ENCODE measurements around the gene MRPL16. TPM values are rescaled to one million over a fixed set of nuclear protein-coding genes. Genes with fewer than 3 reads are reported as not detected.
"Not testable (repeated sequence)": the region's sequence is repeated elsewhere in the genome, so short reads cannot be mapped to it uniquely, and the experiment has no call there.

Gene MRPL16
- total and polyA plus RNA-seq, 2 experiments from 2014 or later: 43.6 to 67.4 TPM

DNA sequence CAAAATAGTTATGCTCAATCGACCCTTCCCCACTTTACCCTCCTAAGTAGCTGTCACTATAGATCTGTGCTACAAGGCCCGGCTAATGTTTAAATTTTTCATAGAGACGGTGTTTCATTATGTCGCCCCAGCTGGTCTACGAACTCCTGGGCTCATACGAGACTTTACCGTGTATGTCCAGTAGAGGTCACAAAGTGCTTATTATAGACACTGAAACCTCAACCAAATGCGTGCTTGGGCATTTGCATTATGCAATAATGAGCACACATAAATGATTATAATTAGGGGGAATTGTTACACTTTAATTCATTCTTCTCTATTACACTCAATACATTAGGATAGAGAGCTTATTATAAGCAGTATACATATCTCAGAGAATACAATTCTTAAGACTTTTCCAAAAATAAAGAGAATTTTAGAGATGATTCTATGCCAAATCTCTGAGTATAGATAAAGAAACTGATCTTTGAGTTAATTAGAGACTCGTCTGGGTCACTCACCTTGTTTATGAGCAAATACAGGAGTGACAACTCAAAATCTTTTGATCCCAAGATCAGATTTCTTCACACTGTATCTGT lies 12.5 kb upstream of the MRPL16 start:
- H3K4me3 ChIP-seq: no peak overlapping the region
- no peaks in the 10 kb centered on the region for H3K27me3 ChIP-seq (replicated peaks; ENCODE audit: insufficient read depth)
- peak; percentile 87 for DNase-seq
- no peaks in the 10 kb centered on the region for H3K79me2 ChIP-seq (ENCODE audit: insufficient read depth)
- 20 to 21% methylated on average over 9 of the region's 9 CpGs for WGBS, 2 experiments (ENCODE audit: low coverage in 1 of 2, low lambda C conversion rate in 2 of 2, missing lambda C conversion rate in 2 of 2)
- no peaks in the 10 kb centered on the region for H3K9me2 ChIP-seq (ENCODE audit: insufficient read depth)
- no peaks in the 10 kb centered on the region for H3K4me1 ChIP-seq (ENCODE audit: insufficient read depth)
- H3K9me3 ChIP-seq (ENCODE audit: low read depth): no peaks in the 10 kb centered on the region
- H3K36me3 ChIP-seq (ENCODE audit: low read depth): no peaks in the 10 kb centered on the region
- H2AFZ ChIP-seq: peak overlapping the region; percentile 68
- in situ Hi-C loops (cut with MboI): loop anchor here (5.0 kb wide), 1 partner anchor 94 kb away; no protein-coding TSS in a partner anchor
- H4K20me1 ChIP-seq (ENCODE audit: insufficient read depth): no peaks in the 10 kb centered on the region
- no peak for TF ChIP-seq EZH2phosphoT487 (IDR thresholded peaks at IDR 0.05; ENCODE audit: insufficient read depth, low read depth)
- H3K9ac ChIP-seq: no peak overlapping the region
- H3K4me2 ChIP-seq (ENCODE audit: unreplicated experiment): no peak overlapping the region
- H3K27ac ChIP-seq: no peak overlapping the region
- H3F3A ChIP-seq (ENCODE audit: insufficient read depth): no peaks in the 10 kb centered on the region

- no peaks in the 10 kb centered on the region for H3K27me3 ChIP-seq (replicated peaks; ENCODE audit: insufficient read depth)
- TF ChIP-seq EZH2 (IDR thresholded peaks at IDR 0.05; ENCODE audit: insufficient read depth, poor library complexity, severe bottlenecking): no peak
- no peak for TF ChIP-seq EZH2phosphoT487 (IDR thresholded peaks at IDR 0.05; ENCODE audit: insufficient read depth, low read depth)
- no peaks in the 10 kb centered on the region for H3F3A ChIP-seq (ENCODE audit: insufficient read depth)
- no peak for DNase-seq
- H3K4me3 ChIP-seq: no peak overlapping the region
- in situ Hi-C loops (cut with MboI): no loop called here
- H3K9ac ChIP-seq: no peak overlapping the region
- H4K20me1 ChIP-seq (ENCODE audit: insufficient read depth): no peaks in the 10 kb centered on the region
- no peaks in the 10 kb centered on the region for H3K9me3 ChIP-seq (ENCODE audit: low read depth)
- no peaks in the 10 kb centered on the region for H3K4me1 ChIP-seq (ENCODE audit: insufficient read depth)
- H3K79me2 ChIP-seq (ENCODE audit: insufficient read depth): no peaks in the 10 kb centered on the region
- no peaks in the 10 kb centered on the region for H3K9me2 ChIP-seq (ENCODE audit: insufficient read depth)
- H3K27ac ChIP-seq: no peak overlapping the region
- 62 to 71% methylated on average over 4 of the region's 4 CpGs for WGBS, 2 experiments (ENCODE audit: low coverage in 1 of 2, low lambda C conversion rate in 2 of 2, missing lambda C conversion rate in 2 of 2)
- no peak overlapping the region for H2AFZ ChIP-seq
- H3K36me3 ChIP-seq (ENCODE audit: low read depth): no peaks in the 10 kb centered on the region
- H3K4me2 ChIP-seq (ENCODE audit: unreplicated experiment): no peak overlapping the region
Measured at GRCh38 chr11:59818572-59818971, 8.0 kb upstream of the MRPL16 start.

DNA sequence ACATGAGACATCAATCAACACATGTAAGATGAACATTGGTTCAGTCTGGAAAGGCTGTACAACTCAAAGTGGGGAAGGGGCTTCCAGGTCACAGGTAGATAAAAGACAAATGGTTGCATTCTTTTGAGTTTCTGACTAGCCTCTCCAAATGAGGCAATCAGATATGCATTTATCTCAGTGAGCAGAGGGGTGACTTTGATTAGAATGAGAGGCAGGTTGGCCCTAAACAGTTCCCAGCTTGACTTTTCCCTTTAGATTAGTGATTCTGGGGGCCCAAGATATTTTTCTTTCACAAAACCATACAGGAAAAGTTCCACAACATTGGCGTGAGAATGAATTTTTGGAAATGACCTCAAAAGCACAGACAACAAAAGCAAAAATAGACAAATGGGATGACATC lies 5.9 kb upstream of the MRPL16 start:
- H3K4me1 ChIP-seq (ENCODE audit: insufficient read depth); in situ Hi-C loops (cut with MboI); H3F3A ChIP-seq (ENCODE audit: insufficient read depth); H3K27me3 ChIP-seq (replicated peaks; ENCODE audit: insufficient read depth); H3K9ac ChIP-seq; H3K36me3 ChIP-seq (ENCODE audit: low read depth); DNase-seq; H3K79me2 ChIP-seq (ENCODE audit: insufficient read depth); H2AFZ ChIP-seq; H3K4me2 ChIP-seq (ENCODE audit: unreplicated experiment); H3K27ac ChIP-seq; H3K9me3 ChIP-seq (ENCODE audit: low read depth); H3K9me2 ChIP-seq (ENCODE audit: insufficient read depth); H4K20me1 ChIP-seq (ENCODE audit: insufficient read depth); H3K4me3 ChIP-seq: not testable (repeated sequence)
- WGBS, 2 experiments (ENCODE audit: low coverage in 1 of 2, low lambda C conversion rate in 2 of 2, missing lambda C conversion rate in 2 of 2): 39 to 50% methylated on average over 1 of the region's 1 CpG

GRCh38 chr11:59815754-59816153 lies 5.2 kb upstream of the MRPL16 start:
- no peak overlapping the region for H3K4me3 ChIP-seq
- no peak for TF ChIP-seq EZH2phosphoT487 (IDR thresholded peaks at IDR 0.05; ENCODE audit: insufficient read depth, low read depth)
- TF ChIP-seq EZH2 (IDR thresholded peaks at IDR 0.05; ENCODE audit: insufficient read depth, poor library complexity, severe bottlenecking): no peak
- DNase-seq: no peak
- no peak overlapping the region for H3K27ac ChIP-seq
- H3F3A ChIP-seq (ENCODE audit: insufficient read depth): no peaks in the 10 kb centered on the region
- H3K27me3 ChIP-seq (replicated peaks; ENCODE audit: insufficient read depth): no peaks in the 10 kb centered on the region
- 0 out of 2 replicates have a peak, but pooled peaks cover 5% of the 10 kb centered on the region for H3K4me1 ChIP-seq (ENCODE audit: insufficient read depth)
- WGBS, 2 experiments (ENCODE audit: low coverage in 1 of 2, low lambda C conversion rate in 2 of 2, missing lambda C conversion rate in 2 of 2): 91 to 96% methylated on average over 1 of the region's 1 CpG
- in situ Hi-C loops (cut with MboI): no loop called here
- H3K9ac ChIP-seq: no peak overlapping the region
- H4K20me1 ChIP-seq (ENCODE audit: insufficient read depth): no peaks in the 10 kb centered on the region
- no peaks in the 10 kb centered on the region for H3K9me3 ChIP-seq (ENCODE audit: low read depth)
- no peaks in the 10 kb centered on the region for H3K36me3 ChIP-seq (ENCODE audit: low read depth)
- no peak overlapping the region for H3K4me2 ChIP-seq (ENCODE audit: unreplicated experiment)
- no peak overlapping the region for H2AFZ ChIP-seq
- no peaks in the 10 kb centered on the region for H3K79me2 ChIP-seq (ENCODE audit: insufficient read depth)
- 0 out of 2 replicates have a peak, but pooled peaks cover 3% of the 10 kb centered on the region for H3K9me2 ChIP-seq (ENCODE audit: insufficient read depth)

GRCh38 chr11:59814021-59814420 lies 3.4 kb upstream of the MRPL16 start:
- TF ChIP-seq EZH2phosphoT487 (IDR thresholded peaks at IDR 0.05; ENCODE audit: insufficient read depth, low read depth) (no peak), EZH2 (IDR thresholded peaks at IDR 0.05; ENCODE audit: insufficient read depth, poor library complexity, severe bottlenecking) (no peak)
- peaks cover 16% of the 10 kb centered on the region for H3K79me2 ChIP-seq (ENCODE audit: insufficient read depth)
- in situ Hi-C loops (cut with MboI): no loop called here
- H3K9me3 ChIP-seq (ENCODE audit: low read depth): no peaks in the 10 kb centered on the region
- no peaks in the 10 kb centered on the region for H3K36me3 ChIP-seq (ENCODE audit: low read depth)
- no peak overlapping the region for H3K27ac ChIP-seq
- DNase-seq: no peak
- no peak overlapping the region for H3K4me2 ChIP-seq (ENCODE audit: unreplicated experiment)
- H3F3A ChIP-seq (ENCODE audit: insufficient read depth): no peaks in the 10 kb centered on the region
- no peaks in the 10 kb centered on the region for H3K27me3 ChIP-seq (replicated peaks; ENCODE audit: insufficient read depth)
- H3K9me2 ChIP-seq (ENCODE audit: insufficient read depth): 0 out of 2 replicates have a peak, but pooled peaks cover 3% of the 10 kb centered on the region
- H3K4me3 ChIP-seq: no peak overlapping the region
- no peak overlapping the region for H3K9ac ChIP-seq
- H2AFZ ChIP-seq: peak overlapping the region; percentile 31
- 0 out of 2 replicates have a peak, but pooled peaks cover 5% of the 10 kb centered on the region for H3K4me1 ChIP-seq (ENCODE audit: insufficient read depth)
- no peaks in the 10 kb centered on the region for H4K20me1 ChIP-seq (ENCODE audit: insufficient read depth)
- WGBS, 2 experiments (ENCODE audit: low coverage in 1 of 2, low lambda C conversion rate in 2 of 2, missing lambda C conversion rate in 2 of 2): 78 to 79% methylated on average over 1 of the region's 1 CpG
